GM18951 (cell line): ENCODE data around the gene CYP1A1.

ENCODE experiments used
- POLR2A ChIP-seq: IDR thresholded peaks from 4 replicates; pipeline ENCODE4 v1.6.1; 2011; ENCODE audit warnings: mild to moderate bottlenecking; ENCODE audit not compliant: insufficient read length, insufficient read depth; ENCODE audit errors: extremely low read depth
- in situ Hi-C: fragments of 300-500 bp; cut with MboI; formaldehyde crosslinking; loops from one replicate; pipeline ENCODE4 v1.12.0; 2022; ENCODE audit warnings: low sequenced_read_pairs, mixed read lengths, inconsistent platforms; ENCODE audit not compliant: unreplicated experiment

CYP1A1 gene

GRCh38 chr15:74696398-74696729, 29.0 kb downstream of the CYP1A1 start:
- in situ Hi-C loops: no loop called here
- no peak for TF ChIP-seq POLR2A

- peak; percentile 76 for TF ChIP-seq POLR2A
- in situ Hi-C loops: no loop called here
Measured at GRCh38 chr15:74695597-74696397, 29.5 kb downstream of the CYP1A1 start, which contains the start of gene EDC3. Gene EDC3 (minus strand): TSS chr15:74696024. CDS start chr15:74675124, 20,900 bp downstream.

GRCh38 chr15:74692327-74692726, 33.0 kb downstream of the CYP1A1 start:
- TF ChIP-seq POLR2A: no peak
- in situ Hi-C loops: no loop called here

DNA sequence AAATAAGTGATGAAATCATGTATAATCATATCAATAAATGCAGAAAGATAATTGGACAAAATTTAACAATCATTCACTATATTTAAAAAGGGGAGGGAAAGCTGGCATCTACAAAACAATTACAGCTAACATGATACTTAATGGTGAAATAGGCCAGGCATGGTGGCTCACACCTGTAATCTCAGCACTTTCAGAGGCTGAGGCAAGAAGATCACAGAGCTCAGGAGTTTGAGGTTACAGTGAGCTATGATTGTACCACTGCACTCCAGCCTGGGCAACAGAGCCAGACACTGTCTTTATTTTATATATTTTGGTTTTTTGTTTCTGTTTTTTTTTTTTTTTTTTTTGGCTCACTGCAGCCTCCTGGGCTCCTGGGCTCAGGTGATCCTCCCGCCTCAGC, 41.6 kb downstream of the CYP1A1 start:
- in situ Hi-C loops: no loop called here
- no peak for TF ChIP-seq POLR2A

GRCh38 chr15:74682954-74683353, 42.4 kb downstream of the CYP1A1 start:
- TF ChIP-seq POLR2A: no peak
- in situ Hi-C loops: no loop called here

DNA sequence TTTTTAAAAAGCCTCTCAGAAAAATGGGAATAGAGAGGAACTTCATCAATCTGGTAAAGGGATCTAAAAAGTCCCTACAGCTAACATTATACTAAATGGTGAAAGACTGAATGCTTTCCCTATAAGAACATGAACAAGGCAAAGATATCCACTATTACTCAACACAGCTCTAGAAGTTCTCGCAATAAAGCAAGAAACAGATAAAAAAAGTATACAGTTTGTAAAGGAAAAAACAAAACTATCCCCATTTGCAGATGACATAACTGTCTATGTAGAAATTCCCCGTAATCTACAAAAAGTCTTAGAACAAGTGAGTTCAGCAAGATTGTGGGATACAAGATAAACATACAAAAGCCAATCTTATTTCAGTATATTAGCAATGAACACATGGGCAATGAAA, 44.9 kb downstream of the CYP1A1 start:
- in situ Hi-C loops: no loop called here

GRCh38 chr15:74676801-74677200, 48.5 kb downstream of the CYP1A1 start:
- TF ChIP-seq POLR2A: no peak
- in situ Hi-C loops: no loop called here

More for the DNA sequence above, 44.9 kb downstream of the CYP1A1 start:
- no peak for TF ChIP-seq POLR2A

DNA sequence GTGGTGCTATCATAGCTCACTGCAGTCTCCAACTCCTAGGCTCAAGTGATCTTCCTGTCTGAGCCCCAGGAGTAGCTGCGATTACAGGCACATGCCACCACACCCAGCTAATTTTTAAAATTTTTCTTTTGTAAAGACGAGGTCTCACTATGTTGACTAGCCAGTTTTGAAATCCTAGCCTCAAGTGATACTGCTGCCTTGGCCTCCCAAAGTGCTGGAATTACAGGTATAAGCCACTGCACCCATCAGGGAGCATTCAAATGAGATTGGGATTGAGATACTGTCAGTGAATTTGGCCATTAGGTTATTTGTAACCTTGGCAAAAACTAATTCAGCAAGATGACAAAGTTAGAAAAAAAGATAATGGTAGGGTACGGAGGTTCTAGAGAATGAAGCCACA, 51.2 kb downstream of the CYP1A1 start:
- in situ Hi-C loops: no loop called here
- TF ChIP-seq POLR2A: no peak

DNA sequence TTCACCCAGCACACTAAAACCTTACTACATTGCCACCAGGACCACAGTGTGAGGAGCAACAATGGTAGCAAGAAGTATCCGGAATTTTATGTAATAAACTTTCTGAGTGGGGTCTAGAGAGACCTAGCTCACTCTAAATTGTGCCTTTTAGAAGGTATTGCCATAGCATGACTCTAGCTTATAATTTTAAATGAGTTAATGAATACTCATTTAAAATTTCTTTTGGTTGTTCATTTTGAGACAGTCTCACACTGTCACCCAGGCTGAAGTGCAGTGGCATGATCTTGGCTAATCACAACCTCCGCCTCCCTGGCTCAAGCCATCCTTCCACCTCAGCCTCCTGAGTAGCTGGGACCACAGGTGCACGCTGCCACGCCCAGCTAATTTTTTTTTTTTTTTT, 55.7 kb downstream of the CYP1A1 start:
- in situ Hi-C loops: no loop called here
- TF ChIP-seq POLR2A: no peak
